ENCODE results near the gene CCDC141.

DNA sequence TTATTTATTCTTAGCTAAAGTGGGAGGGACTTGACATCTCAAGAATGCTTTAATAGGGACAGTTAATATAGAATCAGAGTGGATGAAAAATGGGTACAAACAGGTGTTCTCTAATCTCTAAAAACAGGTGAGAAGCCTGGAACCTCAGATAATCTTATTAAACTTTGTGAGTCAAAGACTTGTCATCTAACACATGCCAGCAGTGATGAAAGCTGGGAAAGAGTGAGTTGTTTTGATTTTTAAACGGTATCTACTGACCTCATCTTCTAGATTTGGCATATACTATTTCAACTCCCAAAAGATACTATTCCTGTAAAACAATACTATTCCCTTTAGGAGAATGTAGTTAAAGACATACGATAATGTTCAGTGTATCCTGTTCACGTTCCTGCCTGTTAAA lies 103.4 kb downstream of the CCDC141 start:
- TF ChIP-seq POLR2A (IDR thresholded peaks at IDR 0.05; ENCODE audit: low read depth, low read length) (no peak), POLR2AphosphoS5 (IDR thresholded peaks at IDR 0.05; ENCODE audit: low read depth, low read length) (no peak), TAF1 (IDR thresholded peaks at IDR 0.05; ENCODE audit: low read depth, low read length) (no peak), SPI1 (IDR thresholded peaks at IDR 0.05; ENCODE audit: low read depth, low read length) (no peak), POU2F2 (IDR thresholded peaks at IDR 0.05; ENCODE audit: low read depth, low read length) (no peak), PAX5 (IDR thresholded peaks at IDR 0.05; ENCODE audit: insufficient read depth, low read length, severe bottlenecking) (no peak)

Data from GM12891 (cell line).